Loucy (cell line): ENCODE results near the gene BLOC1S3.

Experiments
- H2AFZ ChIP-seq: fragments of 200-600 bp; sonication (generic); 2 replicates; pipeline ENCODE4 v1.6.0; 2016; ENCODE audit warnings: antibody characterized with exemption, mild to moderate bottlenecking, low read length, moderate library complexity
- H3F3A ChIP-seq: fragments of 200-600 bp; 2 replicates; pipeline ENCODE4 v1.6.0; 2016; ENCODE audit warnings: antibody characterized with exemption, low read depth, mild to moderate bottlenecking
- H3K27me3 ChIP-seq: fragments of 200-600 bp; sonication (generic); 2 replicates; pipeline ENCODE4 v1.6.1; 2014; ENCODE audit warnings: low read length, mild to moderate bottlenecking; ENCODE audit not compliant: insufficient read depth, poor library complexity, severe bottlenecking
- H3K36me3 ChIP-seq: fragments of 200-600 bp; sonication (generic); 2 replicates; pipeline ENCODE4 v1.6.1; 2016; ENCODE audit warnings: low read length; ENCODE audit not compliant: insufficient read depth
- H3K4me1 ChIP-seq: fragments of 200-600 bp; sonication (generic); 2 replicates; pipeline ENCODE4 v1.5.1; 2014; ENCODE audit warnings: low read length, mild to moderate bottlenecking; ENCODE audit not compliant: insufficient read depth, poor library complexity, severe bottlenecking
- H3K4me2 ChIP-seq: fragments of 200-600 bp; sonication (generic); 2 replicates; pipeline ENCODE4 v1.6.0; 2014; ENCODE audit warnings: antibody characterized with exemption, low read length, low read depth, mild to moderate bottlenecking; ENCODE audit not compliant: poor library complexity, severe bottlenecking
- H3K4me3 ChIP-seq: fragments of 200-600 bp; sonication (generic); 2 replicates; pipeline ENCODE4 v1.5.1; 2014; ENCODE audit warnings: low read length, mild to moderate bottlenecking, mixed read lengths; ENCODE audit not compliant: poor library complexity, severe bottlenecking
- H3K79me2 ChIP-seq: fragments of 200-600 bp; sonication (generic); 2 replicates; pipeline ENCODE4 v1.6.1; 2014; ENCODE audit warnings: low read length; ENCODE audit not compliant: insufficient read depth
- H3K9ac ChIP-seq: fragments of 200-600 bp; sonication (generic); 2 replicates; pipeline ENCODE4 v1.6.0; 2014; ENCODE audit warnings: mild to moderate bottlenecking, low read depth, low read length, moderate library complexity; ENCODE audit not compliant: poor library complexity, severe bottlenecking
- H3K9me2 ChIP-seq: fragments of 200-600 bp; sonication (generic); replicated peaks from 2 replicates; pipeline ENCODE4 v1.6.1; 2016; ENCODE audit warnings: low read depth, low read length, mixed read lengths
- H3K9me3 ChIP-seq: fragments of 200-600 bp; sonication (generic); 2 replicates; pipeline ENCODE4 v1.6.1; 2014; ENCODE audit warnings: mild to moderate bottlenecking, antibody characterized with exemption, low read length, low read depth; ENCODE audit not compliant: insufficient read depth
- H4K20me1 ChIP-seq: fragments of 200-600 bp; sonication (generic); 2 replicates; pipeline ENCODE4 v1.6.0; 2014; ENCODE audit warnings: antibody characterized with exemption, low read length, mild to moderate bottlenecking; ENCODE audit not compliant: insufficient read depth, poor library complexity, severe bottlenecking
- EZH2phosphoT487 ChIP-seq: fragments of 200-600 bp; IDR thresholded peaks from 2 replicates; pipeline ENCODE4 v1.6.1; 2018; ENCODE audit warnings: antibody characterized with exemption, mild to moderate bottlenecking, moderate library complexity, borderline replicate concordance
- TF ChIP-seq, protein P1 (sequence below): fragments of 200-600 bp; sonication (generic); conservative IDR thresholded peaks from 2 replicates; pipeline ENCODE4 v1.5.1; 2014; ENCODE audit warnings: mild to moderate bottlenecking, antibody characterized with exemption, low read length

The BLOC1S3 gene

DNA sequence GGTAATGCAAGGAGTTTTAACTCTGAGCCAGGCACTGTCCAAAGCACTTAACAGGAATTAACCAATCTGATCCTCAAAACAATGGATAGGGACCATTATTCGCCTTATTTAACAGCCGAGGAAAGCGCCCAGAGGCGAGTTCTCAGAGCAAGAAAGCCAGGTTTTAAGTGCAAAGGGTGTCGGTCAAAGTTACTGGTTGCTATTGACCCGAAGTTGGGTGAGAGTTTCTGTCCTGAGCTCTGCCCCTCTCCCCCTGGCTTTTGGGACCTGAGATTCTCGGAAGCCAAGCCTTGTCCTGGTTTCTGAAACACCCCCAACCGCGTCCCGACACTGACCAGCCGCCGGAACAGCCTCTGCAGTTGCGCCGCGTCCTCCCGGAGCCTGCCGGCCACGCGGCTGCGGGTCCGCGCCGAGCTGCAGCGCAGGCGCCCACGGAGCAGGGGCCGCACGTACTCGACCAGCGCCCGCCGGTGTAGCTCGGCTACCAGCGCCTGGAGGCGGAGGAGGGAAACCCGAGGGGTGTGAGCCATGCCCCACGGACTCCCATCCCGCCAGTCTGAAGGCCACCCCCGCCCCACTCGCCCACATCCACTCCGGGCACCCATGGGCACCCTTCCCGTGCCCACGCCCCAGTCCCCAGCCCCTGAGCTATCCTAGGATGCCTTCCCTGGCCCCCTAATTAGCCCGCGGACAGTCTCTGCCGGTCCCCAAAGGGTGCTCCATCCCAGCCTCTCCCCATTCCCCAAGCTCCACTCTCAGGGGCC, 38.8 kb downstream of the BLOC1S3 start:
- H3K4me2 ChIP-seq: no peak overlapping the region

DNA sequence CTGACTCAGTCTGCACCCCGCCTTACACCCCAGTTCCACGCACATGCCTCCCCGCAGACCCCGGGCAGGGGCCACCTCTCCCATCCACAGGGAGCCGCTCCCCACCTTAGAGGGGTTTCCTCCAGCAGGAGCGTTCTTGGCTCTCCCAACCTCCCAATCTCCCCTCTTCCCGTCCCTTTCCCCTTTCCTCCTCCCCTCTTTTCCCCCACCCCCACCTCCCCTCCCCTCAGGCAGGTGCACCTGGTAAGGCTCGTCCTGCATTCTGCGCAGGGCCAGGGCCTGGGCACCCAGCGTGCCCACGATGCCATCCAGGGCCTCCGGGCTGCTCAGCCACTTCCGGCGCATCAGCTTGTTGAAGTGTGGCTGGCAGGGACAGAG, 39.4 kb downstream of the BLOC1S3 start:
- Histone ChIP-seq H3K4me3 (no peak overlapping the region), H4K20me1 (no peaks in the 10 kb centered on the region), H3K9me2 (no peaks in the 10 kb centered on the region), H3K9me3 (no peaks in the 10 kb centered on the region), H3K4me1 (no peaks in the 10 kb centered on the region), H2AFZ (no peak overlapping the region), H3K9ac (no peak overlapping the region), H3K27me3 (no peaks in the 10 kb centered on the region), H3F3A (no peaks in the 10 kb centered on the region), H3K36me3 (no peaks in the 10 kb centered on the region), H3K79me2 (no peaks in the 10 kb centered on the region), H3K4me2 (no peak overlapping the region)
- TF ChIP-seq, protein P1, sequence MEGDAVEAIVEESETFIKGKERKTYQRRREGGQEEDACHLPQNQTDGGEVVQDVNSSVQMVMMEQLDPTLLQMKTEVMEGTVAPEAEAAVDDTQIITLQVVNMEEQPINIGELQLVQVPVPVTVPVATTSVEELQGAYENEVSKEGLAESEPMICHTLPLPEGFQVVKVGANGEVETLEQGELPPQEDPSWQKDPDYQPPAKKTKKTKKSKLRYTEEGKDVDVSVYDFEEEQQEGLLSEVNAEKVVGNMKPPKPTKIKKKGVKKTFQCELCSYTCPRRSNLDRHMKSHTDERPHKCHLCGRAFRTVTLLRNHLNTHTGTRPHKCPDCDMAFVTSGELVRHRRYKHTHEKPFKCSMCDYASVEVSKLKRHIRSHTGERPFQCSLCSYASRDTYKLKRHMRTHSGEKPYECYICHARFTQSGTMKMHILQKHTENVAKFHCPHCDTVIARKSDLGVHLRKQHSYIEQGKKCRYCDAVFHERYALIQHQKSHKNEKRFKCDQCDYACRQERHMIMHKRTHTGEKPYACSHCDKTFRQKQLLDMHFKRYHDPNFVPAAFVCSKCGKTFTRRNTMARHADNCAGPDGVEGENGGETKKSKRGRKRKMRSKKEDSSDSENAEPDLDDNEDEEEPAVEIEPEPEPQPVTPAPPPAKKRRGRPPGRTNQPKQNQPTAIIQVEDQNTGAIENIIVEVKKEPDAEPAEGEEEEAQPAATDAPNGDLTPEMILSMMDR: no peak
- no peak for TF ChIP-seq EZH2phosphoT487

More for the DNA sequence above, 38.8 kb downstream of the BLOC1S3 start:
- Histone ChIP-seq H3K79me2 (no peaks in the 10 kb centered on the region), H3K4me3 (no peak overlapping the region), H3K9me2 (no peaks in the 10 kb centered on the region), H3K9ac (no peak overlapping the region), H3K9me3 (no peaks in the 10 kb centered on the region), H3K36me3 (no peaks in the 10 kb centered on the region), H3F3A (no peaks in the 10 kb centered on the region), H3K27me3 (no peaks in the 10 kb centered on the region), H2AFZ (no peak overlapping the region), H4K20me1 (no peaks in the 10 kb centered on the region), H3K4me1 (no peaks in the 10 kb centered on the region)
- TF ChIP-seq, protein P1: no peak
- TF ChIP-seq EZH2phosphoT487: no peak

DNA sequence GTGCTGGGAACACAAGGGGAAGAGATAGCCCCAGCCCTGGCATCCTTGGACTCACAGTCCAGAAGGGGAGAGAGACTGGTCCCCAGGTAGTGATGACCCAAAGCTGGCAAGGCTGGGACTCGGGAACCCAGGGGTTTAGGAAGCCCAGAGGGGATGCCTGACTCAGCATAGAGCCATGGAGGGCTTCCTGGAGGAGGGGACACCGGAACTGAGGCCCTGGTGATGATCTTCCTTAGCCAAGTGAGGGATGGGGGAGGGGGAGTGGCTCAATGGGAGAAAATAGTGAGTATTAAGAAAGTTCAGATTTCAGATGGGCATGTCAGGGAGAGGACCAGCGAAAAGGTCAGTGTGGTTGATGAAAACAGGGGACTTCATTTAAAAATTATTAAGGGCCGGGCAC, 39.8 kb downstream of the BLOC1S3 start:
- TF ChIP-seq EZH2phosphoT487: no peak
- TF ChIP-seq, protein P1: no peak
- H3K27me3 ChIP-seq: no peaks in the 10 kb centered on the region
- no peak overlapping the region for H3K4me3 ChIP-seq
- no peaks in the 10 kb centered on the region for H3K4me1 ChIP-seq
- H3K79me2 ChIP-seq: no peaks in the 10 kb centered on the region
- H3K9me2 ChIP-seq: no peaks in the 10 kb centered on the region
- H3K9me3 ChIP-seq: no peaks in the 10 kb centered on the region
- H3K4me2 ChIP-seq: no peak overlapping the region
- H3F3A ChIP-seq: no peaks in the 10 kb centered on the region
- H4K20me1 ChIP-seq: no peaks in the 10 kb centered on the region
- no peaks in the 10 kb centered on the region for H3K36me3 ChIP-seq
- H2AFZ ChIP-seq: no peak overlapping the region
- no peak overlapping the region for H3K9ac ChIP-seq
